ENCODE data around the gene SH3BP5.

Gene SH3BP5

DNA sequence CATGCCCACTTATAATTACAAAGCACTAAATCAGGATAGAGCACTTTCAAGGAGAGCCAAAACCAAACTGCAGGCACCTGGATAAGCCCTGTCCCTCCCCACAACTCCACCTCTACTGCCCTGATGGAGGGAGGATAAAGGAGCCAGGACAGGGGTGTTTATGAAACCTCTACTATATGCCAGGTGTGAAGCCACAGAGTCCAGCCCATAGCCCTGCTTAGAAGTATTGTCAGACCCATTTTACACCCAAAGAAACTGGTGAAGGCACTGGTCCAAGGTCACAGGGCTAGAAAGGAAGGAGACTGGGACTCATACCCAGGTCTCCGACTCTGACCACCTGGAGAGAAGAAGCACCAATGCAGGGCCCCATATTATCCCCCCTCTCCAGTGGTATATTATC is 48.7 kb downstream of the SH3BP5 start:
- TF ChIP-seq CTCF (IDR thresholded peaks at IDR 0.05) = no peak

DNA sequence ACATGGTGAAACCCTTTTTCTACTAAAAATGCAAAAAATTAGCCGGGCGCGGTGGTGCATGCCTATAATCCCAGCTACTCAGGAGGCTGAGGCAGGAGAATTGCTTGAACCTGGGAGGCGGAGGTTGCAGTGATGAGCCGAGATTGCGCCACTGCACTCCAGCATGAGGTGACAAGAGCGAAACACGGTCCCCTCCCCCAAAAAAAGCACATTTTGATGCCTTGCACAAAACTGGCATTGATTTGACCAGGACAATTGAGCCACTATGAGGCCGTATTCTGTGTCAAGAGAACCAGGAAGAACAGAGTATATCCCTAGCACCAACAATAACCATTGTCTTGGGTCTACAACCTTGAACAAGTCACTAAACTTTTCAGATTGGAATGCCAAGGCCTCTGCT is 50.6 kb downstream of the SH3BP5 start:
- no peak for TF ChIP-seq CTCF (IDR thresholded peaks at IDR 0.05)

- no peak for TF ChIP-seq CTCF (IDR thresholded peaks at IDR 0.05)
Measured at GRCh38 chr3:15280853-15281532, 51.4 kb downstream of the SH3BP5 start.

DNA sequence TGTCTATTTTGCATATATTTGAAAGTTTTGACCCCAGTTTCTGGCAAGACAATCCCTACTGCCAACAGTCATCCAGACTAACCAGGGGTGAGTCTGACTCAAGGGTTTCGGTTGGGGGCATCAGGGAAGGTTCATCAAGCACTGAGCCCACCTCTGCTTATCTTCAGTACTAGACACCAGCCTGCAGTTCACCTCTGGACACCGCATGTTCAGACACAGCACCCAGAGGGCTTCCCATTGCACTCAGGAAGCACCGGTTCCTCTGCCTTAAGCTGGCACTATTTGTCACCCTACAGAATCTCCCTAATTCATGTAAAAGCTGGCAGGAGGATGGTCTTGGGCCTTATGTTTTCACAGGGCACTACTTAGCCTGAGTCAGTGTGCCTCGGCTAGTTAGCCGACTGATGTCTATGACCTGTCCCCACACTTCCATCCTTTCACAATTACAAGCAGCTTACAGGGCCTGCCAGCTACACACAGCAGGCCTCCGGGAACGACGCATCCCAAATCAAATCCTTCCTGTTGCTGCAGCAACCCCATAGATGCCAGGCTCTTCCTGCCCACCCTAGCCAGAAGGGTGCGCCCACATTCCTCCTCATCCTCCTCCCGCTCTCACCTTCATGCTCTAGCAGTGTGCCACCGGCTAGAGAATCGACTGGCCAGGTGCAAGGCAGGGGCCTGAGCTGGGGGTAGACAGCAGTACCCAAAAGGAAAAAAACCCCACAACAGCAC is 52.5 kb downstream of the SH3BP5 start:
- TF ChIP-seq CTCF (IDR thresholded peaks at IDR 0.05) = no peak

DNA sequence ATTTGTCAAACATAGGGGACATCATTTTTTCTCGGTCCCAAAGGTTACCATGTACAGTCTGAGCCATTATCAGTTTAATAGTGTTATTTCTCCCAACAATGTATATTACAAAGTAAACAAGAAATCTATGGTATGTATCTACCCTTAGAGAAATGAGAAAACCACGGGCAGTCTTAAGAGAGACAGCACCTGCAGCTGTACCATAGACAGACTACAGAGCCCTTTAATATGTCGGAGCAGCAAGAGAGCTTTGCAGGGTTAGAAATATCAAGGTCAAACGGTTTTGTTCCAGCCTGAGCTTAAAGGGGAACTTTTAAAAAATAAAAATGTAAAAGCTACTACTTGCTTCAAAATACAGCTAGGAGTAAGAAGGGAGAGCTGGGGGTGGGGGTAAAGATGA is 53.2 kb downstream of the SH3BP5 start:
- TF ChIP-seq CTCF (IDR thresholded peaks at IDR 0.05) = no peak

GRCh38 chr3:15277861-15278500 is 54.4 kb downstream of the SH3BP5 start:
- no peak for TF ChIP-seq CTCF (IDR thresholded peaks at IDR 0.05)

DNA sequence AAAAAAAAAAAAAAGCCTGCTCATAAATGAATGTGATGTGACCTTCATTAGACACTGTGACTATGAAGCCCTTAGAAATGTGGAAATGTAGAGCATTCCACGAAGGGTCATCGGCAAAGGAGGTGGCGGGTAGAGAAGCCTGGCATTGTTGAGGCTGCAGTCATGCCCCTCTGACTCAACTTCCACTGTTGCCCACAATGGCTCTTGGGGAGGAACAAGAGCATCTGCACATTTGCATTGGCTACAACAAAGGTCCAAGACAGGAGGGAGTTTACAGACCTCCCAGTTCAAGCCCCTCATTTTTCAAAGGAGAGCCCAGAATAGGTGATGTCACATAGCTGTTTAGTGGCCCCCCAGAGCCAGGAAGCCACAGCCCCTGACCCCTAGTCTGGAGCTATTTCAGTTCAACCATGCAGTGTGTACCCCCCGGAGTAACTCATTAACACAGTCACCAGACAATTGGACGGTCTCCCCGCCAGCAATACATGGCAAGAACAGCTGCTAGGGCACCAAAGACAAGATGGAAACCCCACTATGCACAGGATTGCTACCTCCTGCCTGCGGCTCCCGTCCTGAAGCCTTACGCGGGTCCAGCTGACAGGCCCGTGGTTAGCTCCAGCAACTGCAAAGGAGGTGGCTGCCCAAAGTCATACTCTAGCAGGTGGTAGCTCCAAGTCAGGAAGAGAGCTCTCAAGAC is 56.2 kb downstream of the SH3BP5 start:
- TF ChIP-seq CTCF (IDR thresholded peaks at IDR 0.05) = no peak

Data from LNCAP (cell line).